Measurements from ENCODE around the gene NEDD4.
"Not testable (repeated sequence)": the region's sequence is repeated elsewhere in the genome, so short reads cannot be mapped to it uniquely, and the experiment has no call there.

GRCh38 chr15:55785593-55785992 is 207.8 kb downstream of the NEDD4 start:
- not testable (repeated sequence) for TF ChIP-seq ZNF274 (IDR thresholded peaks at IDR 0.05; ENCODE audit: low read depth, low read length); YY1 (IDR thresholded peaks at IDR 0.05; ENCODE audit: insufficient read depth, insufficient read length); SUZ12 (IDR thresholded peaks at IDR 0.05; ENCODE audit: extremely low read depth, insufficient read depth, insufficient read length)
